IMR-90 (cell line): Measurements from ENCODE around the gene YJEFN3. TPM values are rescaled to one million over a fixed set of nuclear protein-coding genes. Genes with fewer than 3 reads are reported as not detected.

ENCODE experiments used
- ATAC-seq: fragments of 200-7000 bp; cut with Tn5 transposase; 2 replicates; pipeline ENCODE4 v1.9.1; 2020; ENCODE audit warnings: low read depth, mild to moderate bottlenecking, moderate library complexity
- BruUV-seq: library from RNA; stranded (reverse); fragments of 400-500 nt; replicated peaks from 2 replicates; lab custom pipeline; 2021; lab: Mats Ljungman, UMichigan
- CTCF ChIA-PET: fragments of 300-600 bp; formaldehyde crosslinking; extraction: SDS; loops from one replicate; lab custom pipeline; 2021; ENCODE audit warnings: antibody characterized with exemption; lab: Yijun Ruan, JAX
- POLR2A ChIA-PET: fragments of 300-600 bp; sonication (Branson Sonifier 250); formaldehyde crosslinking; loops from one replicate; lab custom pipeline; 2022; ENCODE audit warnings: antibody characterized with exemption; ENCODE audit not compliant: unreplicated experiment; lab: Charles Lee
- DNase-seq: peaks from one replicate; pipeline ENCODE4 v3.0.0; 2013
- H2AFZ ChIP-seq: replicated peaks from 2 replicates; pipeline ENCODE3; 2013; ENCODE audit warnings: low read length, mild to moderate bottlenecking; ENCODE audit not compliant: poor library complexity
- H2AK5ac ChIP-seq: 2 replicates; pipeline ENCODE4 v1.6.1; 2013; ENCODE audit warnings: low read depth, low read length, inconsistent platforms
- H2AK9ac ChIP-seq: replicated peaks from 2 replicates; pipeline ENCODE3; 2013; ENCODE audit warnings: mild to moderate bottlenecking, low read depth, low read length, moderate library complexity; ENCODE audit not compliant: poor library complexity
- H2BK120ac ChIP-seq: 2 replicates; pipeline ENCODE4 v1.6.1; 2013; ENCODE audit warnings: low read depth, low read length, inconsistent platforms
- H2BK15ac ChIP-seq: 3 replicates; pipeline ENCODE4 v1.6.1; 2013; ENCODE audit warnings: low read depth, low read length, inconsistent platforms
- H2BK20ac ChIP-seq: 2 replicates; pipeline ENCODE4 v1.6.1; 2013; ENCODE audit warnings: low read depth, mild to moderate bottlenecking, inconsistent platforms, low read length, moderate library complexity
- H2BK5ac ChIP-seq: 2 replicates; pipeline ENCODE4 v1.6.1; 2013; ENCODE audit warnings: mild to moderate bottlenecking, low read depth, low read length, inconsistent platforms; ENCODE audit not compliant: poor library complexity, severe bottlenecking
- H3K14ac ChIP-seq: replicated peaks from 2 replicates; pipeline ENCODE4 v1.6.1; 2013; ENCODE audit warnings: low read depth, low read length, inconsistent platforms
- H3K18ac ChIP-seq: 2 replicates; pipeline ENCODE4 v1.6.1; 2013; ENCODE audit warnings: low read depth, low read length, control low read depth
- H3K23ac ChIP-seq: 2 replicates; pipeline ENCODE4 v1.6.1; 2013; ENCODE audit warnings: low read depth, low read length, inconsistent platforms
- H3K27ac ChIP-seq: 2 replicates; pipeline ENCODE4 v1.5.1; 2013; ENCODE audit warnings: mild to moderate bottlenecking, control low read depth, low read length; ENCODE audit not compliant: insufficient read depth
- H3K27me3 ChIP-seq: 2 replicates; pipeline ENCODE4 v1.6.1; 2013; ENCODE audit warnings: low read length; ENCODE audit not compliant: control insufficient read depth, insufficient read depth
- H3K36me3 ChIP-seq: 2 replicates; pipeline ENCODE4 v1.6.1; 2013; ENCODE audit warnings: low read length, mixed read lengths; ENCODE audit not compliant: control insufficient read depth, insufficient read depth
- H3K4ac ChIP-seq: 2 replicates; pipeline ENCODE4 v1.6.1; 2013; ENCODE audit warnings: low read depth, low read length, inconsistent platforms
- H3K4me1 ChIP-seq: 2 replicates; pipeline ENCODE4 v1.6.1; 2013; ENCODE audit warnings: low read length, mixed read lengths; ENCODE audit not compliant: control insufficient read depth, insufficient read depth
- H3K4me2 ChIP-seq: 2 replicates; pipeline ENCODE4 v1.6.1; 2013; ENCODE audit warnings: low read depth, mild to moderate bottlenecking, control low read depth, low read length, moderate library complexity
- H3K4me3 ChIP-seq: 2 replicates; pipeline ENCODE4 v1.5.1; 2013; ENCODE audit warnings: low read depth, mild to moderate bottlenecking, control low read depth, low read length, moderate library complexity; ENCODE audit not compliant: insufficient read depth
- H3K56ac ChIP-seq: 2 replicates; pipeline ENCODE4 v1.6.1; 2013; ENCODE audit warnings: low read length, inconsistent platforms; ENCODE audit not compliant: insufficient read depth; ENCODE audit errors: extremely low read depth
- H3K79me1 ChIP-seq, 2 experiments: 2 replicates each; pipeline ENCODE4 v1.6.1; 2013; ENCODE audit warnings: low read length in 2 of 2, inconsistent platforms in 1 of 2, low read depth in 1 of 2
- H3K9ac ChIP-seq: 2 replicates; pipeline ENCODE4 v1.6.1; 2013; ENCODE audit warnings: low read depth, low read length, control low read depth
- H3K9me1 ChIP-seq: 2 replicates; pipeline ENCODE4 v1.6.1; 2013; ENCODE audit warnings: low read length, inconsistent platforms; ENCODE audit not compliant: insufficient read depth
- H3K9me3 ChIP-seq: 2 replicates; pipeline ENCODE4 v1.6.1; 2013; ENCODE audit warnings: low read length; ENCODE audit not compliant: control insufficient read depth, insufficient read depth
- H4K20me1 ChIP-seq: 2 replicates; pipeline ENCODE4 v1.6.1; 2013; ENCODE audit warnings: low read length, inconsistent platforms; ENCODE audit not compliant: insufficient read depth
- H4K5ac ChIP-seq: 2 replicates; pipeline ENCODE4 v1.6.1; 2013; ENCODE audit warnings: mild to moderate bottlenecking, low read depth, low read length, control low read depth
- H4K8ac ChIP-seq, 2 experiments: 2 replicates each; pipeline ENCODE4 v1.6.1; 2013; ENCODE audit warnings: low read depth in 2 of 2, low read length in 2 of 2, control low read depth in 1 of 2, inconsistent platforms in 1 of 2
- H4K91ac ChIP-seq: 2 replicates; pipeline ENCODE4 v1.6.1; 2013; ENCODE audit warnings: low read depth, low read length, inconsistent platforms; ENCODE audit not compliant: insufficient read depth
- MAFK ChIP-seq: IDR thresholded peaks from 2 replicates; pipeline ENCODE4 v1.6.1; 2012; ENCODE audit warnings: low read depth, low read length, improper control_type of control experiment
- MAZ ChIP-seq: IDR thresholded peaks from 2 replicates; pipeline ENCODE4 v1.6.1; 2012; ENCODE audit warnings: low read depth, mild to moderate bottlenecking, low read length, improper control_type of control experiment, moderate library complexity, borderline replicate concordance
- RCOR1 ChIP-seq: IDR thresholded peaks from 2 replicates; pipeline ENCODE4 v1.6.1; 2012; ENCODE audit warnings: mild to moderate bottlenecking, low read length, improper control_type of control experiment; ENCODE audit not compliant: insufficient replicate concordance
- SMC3 ChIP-seq: fragments of 150-350 bp; IDR thresholded peaks from 2 replicates; pipeline ENCODE4 v1.6.1; 2016; ENCODE audit warnings: low read depth, mild to moderate bottlenecking, antibody characterized with exemption, low read length, moderate library complexity
- USF2 ChIP-seq: fragments of 150-350 bp; IDR thresholded peaks from 2 replicates; pipeline ENCODE4 v1.6.1; 2017; ENCODE audit warnings: mild to moderate bottlenecking, antibody characterized with exemption, low read length, low read depth
- WGBS, 2 experiments: methylation state at CpG; one replicate each; pipeline versions ENCODE4 v1.1.5 to v1.1.7; 2013; ENCODE audit warnings: missing lambda C conversion rate in 2 of 2; ENCODE audit not compliant: insufficient read length in 1 of 2; ENCODE audit errors: extremely low coverage in 2 of 2; 5-methylcytosine and 5-hydroxymethylcytosine counted together
- dilution Hi-C: fragments of 300-500 bp; cut with HindIII; formaldehyde crosslinking; loops from one replicate; pipeline ENCODE4 v1.14.3; 2018; ENCODE audit warnings: low sequenced_read_pairs; ENCODE audit not compliant: unreplicated experiment
- in situ Hi-C: fragments of 300-500 bp; cut with MboI; formaldehyde crosslinking; loops from 3 replicates; pipeline ENCODE4 v1.14.3; 2019; ENCODE audit warnings: low sequenced_read_pairs, inconsistent platforms, mixed read lengths
- intact Hi-C: fragments of 100-400 bp; cut with micrococcal nuclease; formaldehyde crosslinking; loops from 2 replicates; pipeline ENCODE4 v1.10.0; 2022
- polyA plus RNA-seq, 3 experiments: library from polyadenylated mRNA; depleted of rRNA; stranded (reverse); fragments of >200 nt; gene quantifications; 2 replicates each; pipeline ENCODE4 v1.2.3, GENCODE V29; 2012; ENCODE audit warnings: low replicate concordance in 1 of 3
- total RNA-seq: library from RNA; depleted of rRNA; stranded (reverse); fragments of >200 nt; gene quantifications from 2 replicates; pipeline ENCODE4 v1.2.3, GENCODE V29; 2012

YJEFN3 gene
- total and polyA plus RNA-seq, 2 of the 4 experiments (the other 2 are of a cell fraction), result 0.72 to 4.0 TPM

GRCh38 chr19:19553670-19554069, 25.0 kb downstream of the YJEFN3 start:
- intact Hi-C loops (loop anchor here (5.0 kb wide), 1 partner anchor 89 kb away; the partner anchor contains the start of gene GMIP), in situ Hi-C loops (no loop called here), dilution Hi-C loops (no loop called here)
- ChIA-PET CTCF (interaction anchor here (0.6 to 1.6 kb wide), 9 partner anchors 9 to 65 kb away, joined by 3 to 6 read pairs (median 3); partner anchors contain the start of gene TSSK6), POLR2A (no interaction called here)
- no TSS peak for BruUV-seq
- Histone ChIP-seq H4K8ac (no peak overlapping the region), H2BK5ac (no peak overlapping the region), H3K4me1 (no peaks in the 10 kb centered on the region), H3K36me3 (no peaks in the 10 kb centered on the region), H4K91ac (no peak overlapping the region), H4K20me1 (no peaks in the 10 kb centered on the region), H3K18ac (no peak overlapping the region), H2BK20ac (no peak overlapping the region), H4K5ac (no peak overlapping the region), H3K56ac (no peak overlapping the region), H2BK120ac (no peak overlapping the region), H3K9ac (no peak overlapping the region), H3K4me3 (no peak overlapping the region), H3K27me3 (peaks cover 4% of the 10 kb centered on the region; the same call in 1 of the 2 replicates), H3K9me3 (no peaks in the 10 kb centered on the region), H3K23ac (no peak overlapping the region), H3K9me1 (no peaks in the 10 kb centered on the region; the same call in 1 of the 2 replicates), H3K79me1 (no peaks in the 10 kb centered on the region), H2AK9ac (no peak overlapping the region), H2AK5ac (no peak overlapping the region), H3K14ac (no peak overlapping the region), H2BK15ac (no peak overlapping the region), H2AFZ (no peak overlapping the region), H3K4ac (no peak overlapping the region), H3K4me2 (no peak overlapping the region), H3K27ac (no peak overlapping the region)
- WGBS, 2 experiments, result 88% methylated on average over 7 of the region's 10 CpGs; no CpG with 5 or more reads in 1 of the 2 experiments
- ATAC-seq, result no peak
- DNase-seq, result no peak
- TF ChIP-seq MAZ (no peak), MAFK (no peak), USF2 (no peak), RCOR1 (no peak), SMC3 (no peak)
